Renal cortex interstitium (tissue), 11 donors: ENCODE measurements around the gene IZUMO1. TPM values are rescaled to one million over a fixed set of nuclear protein-coding genes. Genes with fewer than 3 reads are reported as not detected.
"Not testable (repeated sequence)": the region's sequence is repeated elsewhere in the genome, so short reads cannot be mapped to it uniquely, and the experiment has no call there.

Experiments used
- DNase-seq, 11 donors: peaks; one replicate each; pipeline ENCODE4 v3.0.0-alpha.2; 2013; ENCODE audit warnings: low read depth in 9 of 11, low spot score in 4 of 11; ENCODE audit errors: extremely low read depth in 1 of 11
- polyA plus RNA-seq, 3 donors: library from polyadenylated mRNA; unstranded; fragments of 120-200 nt; gene quantifications; one replicate each; pipeline ENCODE4 v1.2.1, GENCODE V29; 2013; ENCODE audit not compliant: insufficient read length in 3 of 3

IZUMO1 gene
- polyA plus RNA-seq, 3 donors: 0.23 to 1.2 (median 0.41) TPM

- DNase-seq: not testable (repeated sequence)
Measured at GRCh38 chr19:48765816-48766215, 19.1 kb upstream of the IZUMO1 start.

- no peak for DNase-seq
Measured at GRCh38 chr19:48760504-48761205, 13.9 kb upstream of the IZUMO1 start.

- DNase-seq: no peak
Measured at GRCh38 chr19:48757741-48758144, 11.0 kb upstream of the IZUMO1 start.

GRCh38 chr19:48757089-48757675 is 10.5 kb upstream of the IZUMO1 start:
- no peak for DNase-seq

GRCh38 chr19:48756686-48757085 is 10.0 kb upstream of the IZUMO1 start:
- DNase-seq: no peak

- DNase-seq: no peak
Measured at GRCh38 chr19:48756212-48756611, 9.5 kb upstream of the IZUMO1 start.

- no peak for DNase-seq
Measured at GRCh38 chr19:48755787-48756186, 9.1 kb upstream of the IZUMO1 start.

GRCh38 chr19:48755084-48755641 is 8.5 kb upstream of the IZUMO1 start, which contains the start of gene FGF21:
Gene FGF21, plus strand, starts transcription at chr19:48755524. Its CDS starts 713 bp downstream, at chr19:48756237.
- no peak for DNase-seq

- peak in 3 of 11 donors; percentile 64 to 77 (median 65) for DNase-seq
Measured at GRCh38 chr19:48752496-48753365, 6.0 kb upstream of the IZUMO1 start, which contains the start of gene FUT1. Gene FUT1, minus strand, starts transcription at chr19:48752641. Its CDS starts 1,360 bp downstream, at chr19:48751281.

- no peak for DNase-seq
Measured at GRCh38 chr19:48751845-48752495, 5.3 kb upstream of the IZUMO1 start.

GRCh38 chr19:48750771-48751504 is 4.2 kb upstream of the IZUMO1 start:
- no peak for DNase-seq

- no peak for DNase-seq
Measured at GRCh38 chr19:48750351-48750750, 3.6 kb upstream of the IZUMO1 start.

GRCh38 chr19:48749571-48750198 is 3.0 kb upstream of the IZUMO1 start:
- no peak for DNase-seq

- no peak for DNase-seq
Measured at GRCh38 chr19:48746110-48746509, 599 bp downstream of the IZUMO1 start.

GRCh38 chr19:48745208-48745995 is 1.3 kb downstream of the IZUMO1 start:
- DNase-seq: no peak

- DNase-seq: no peak
Measured at GRCh38 chr19:48742096-48742495, 4.6 kb downstream of the IZUMO1 start.
